Heart left ventricle (tissue), 16 donors: ENCODE results near the gene SFPQ. TPM values are rescaled to one million over a fixed set of nuclear protein-coding genes. Genes with fewer than 3 reads are reported as not detected.

Experiments
- ATAC-seq, 4 donors: fragments of 200-7000 bp; cut with Tn5 transposase; one replicate each; pipeline ENCODE4 v1.9.1; 2020 to 2022; ENCODE audit warnings: moderate library complexity in 4 of 4, mild to moderate bottlenecking in 3 of 4, moderate number of reproducible peaks in 1 of 4
- DNase-seq, 5 donors: peaks; one replicate each; pipeline ENCODE4 v3.0.0-alpha.2; 2020
- H3K27ac ChIP-seq, 12 donors: fragments of 200-600 bp; sonication (generic) in 4 of 12; one replicate each; pipeline versions ENCODE4 v1.5.0 to v1.8.0; 2016 to 2022; ENCODE audit warnings: mild to moderate bottlenecking in 2 of 12
- H3K27me3 ChIP-seq, 9 donors: fragments of 200-600 bp; sonication (generic) in 2 of 9; one replicate each; pipeline versions ENCODE4 v1.5.1 to v1.8.0; 2016 to 2022; ENCODE audit warnings: mild to moderate bottlenecking in 3 of 9
- H3K36me3 ChIP-seq, 9 donors: fragments of 200-600 bp; sonication (generic) in 2 of 9; one replicate each; pipeline versions ENCODE4 v1.5.0 to v1.8.0; 2018 to 2022; ENCODE audit warnings: mild to moderate bottlenecking in 2 of 9
- H3K4me1 ChIP-seq, 12 donors: fragments of 200-600 bp; sonication (generic) in 4 of 12; one replicate each; pipeline versions ENCODE4 v1.5.0 to v1.8.0; 2016 to 2022; ENCODE audit warnings: mild to moderate bottlenecking in 3 of 12
- H3K4me3 ChIP-seq, 12 donors: fragments of 200-600 bp; sonication (generic) in 4 of 12; one replicate each; pipeline versions ENCODE4 v1.5.0 to v1.8.0; 2017 to 2022; ENCODE audit warnings: mild to moderate bottlenecking in 9 of 12, moderate library complexity in 4 of 12
- H3K9me3 ChIP-seq, 12 donors: fragments of 200-600 bp; sonication (generic) in 4 of 12; one replicate each; pipeline versions ENCODE4 v1.5.0 to v1.8.0; 2016 to 2022; ENCODE audit warnings: mild to moderate bottlenecking in 1 of 12
- CTCF ChIP-seq, 12 donors: fragments of 200-600 bp; sonication (generic) in 4 of 12; IDR thresholded peaks; one replicate each; pipeline versions ENCODE4 v1.5.0 to v1.8.0; 2018 to 2022; ENCODE audit warnings: antibody characterized with exemption in 12 of 12, mild to moderate bottlenecking in 5 of 12
- POLR2A ChIP-seq, 2 donors: fragments of 450-650 bp; IDR thresholded peaks; one replicate each; pipeline ENCODE4 v1.6.1; 2017; ENCODE audit warnings: antibody characterized with exemption in 2 of 2, mild to moderate bottlenecking in 2 of 2, moderate library complexity in 2 of 2
- WGBS, 4 donors: extraction: QIAGEN DNeasy Blood & Tissue Kit in 2 of 4; methylation state at CpG; one replicate each; pipeline versions ENCODE4 v1.1.5 to v1.1.7; 2013 to 2018; 5-methylcytosine and 5-hydroxymethylcytosine counted together
- intact Hi-C, 10 donors: fragments of 100-400 bp; cut with DNase I; formaldehyde crosslinking; loops; one replicate each; pipeline versions ENCODE4 v1.11.1 to v1.14.2; 2022
- polyA plus RNA-seq, 2 donors: library from polyadenylated mRNA; stranded (reverse); fragments of 200-250 nt; gene quantifications; one replicate each; pipeline ENCODE4 v1.2.3, GENCODE V29; 2013
- total RNA-seq, 9 donors: library from RNA; depleted of rRNA in 2 of 9; stranded (reverse); fragments of >200 nt in 2 of 9; fragmentation: NEBNext Ultra II Directional in 3 of 9; extraction: Animal tissue kit (Norgen Biotek cat#: 25700) in 3 of 9; gene quantifications; one replicate each; pipeline versions ENCODE4 v1.1.0 to v1.2.4, GENCODE V29; 2016 to 2023
- donor health status: ischemic (EF 13 %, LVEDD 7.1; RV severe dilation, severe dysfunction).
- donor health status: healthy with polysubstance abuse.
- donor health status: DM: no; HTN: yes; CAD: no.
- donor health status: DM: no; HTN: no; CAD: no.
- donor health status: ischemic (EF 25% LVEDD 6.9; RV normal size, moderate dysfunction).
- donor health status: ischemic (EF 25% LVEDD 5.7; RV mildly dilated, moderate dysfunction).
- donor health status: healthy.
- donor health status: DM: yes; HTN: yes; CAD: no.
- donor health status: ischemic (EF 35%, LVEDD 5.7; RV mildly dilated, moderate dysfunction).
- donor health status: nonischemic (EF 11% LVEDD 7.7; RV severe dilation, severe dysfunction).
- donor health status: DM: yes; HTN: yes; CAD: no.
- donor health status: PGD.
- donor health status: ischemic (EF 29% LVEDD 5.4; RV normal size, mild dysfunction).
- donor health status: nonischemic (EF 23%, LVEDD 6.1; RV moderate dilation, normal function).

The SFPQ gene
- total and polyA plus RNA-seq, 11 donors, result 58.6 to 114 (median 76.4) TPM

GRCh38 chr1:35191429-35192055, 1.4 kb downstream of the SFPQ start:
- Histone ChIP-seq H3K4me1 (peaks cover 14 to 56% (median 47%) of the 10 kb centered on the region in 12 donors), H3K4me3 (peak overlapping the region; percentile 85 to 100 (median 99)), H3K9me3 (no peaks in the 10 kb centered on the region), H3K27ac (peak overlapping the region; percentile 97 to 100 (median 98)), H3K27me3 (no peaks in the 10 kb centered on the region), H3K36me3 (peaks cover 0 to 53% (median 49%) of the 10 kb centered on the region in 9 donors)
- DNase-seq (no peak), ATAC-seq (no peak)
- 0 to 1% (median 0%) methylated on average over 25 of the region's 25 CpGs for WGBS, 4 donors
- intact Hi-C loops, result loop anchor here in 5 of 10 donors (2.0 to 10.0 kb wide), 8 partner anchors 15 to 373 kb away; partner anchors contain the start of genes KIAA0319L (in 2 of the 5), NCDN (in 2 of the 5), ZMYM6 (in 2 of the 5) and ZMYM4 (in 1 of the 5)
- TF ChIP-seq CTCF (IDR thresholded peaks at IDR 0.05), result no peak
- TF ChIP-seq POLR2A (IDR thresholded peaks at IDR 0.05), result no peak

GRCh38 chr1:35190784-35191183, 2.2 kb downstream of the SFPQ start:
- no peaks in the 10 kb centered on the region for H3K9me3 ChIP-seq
- TF ChIP-seq POLR2A (IDR thresholded peaks at IDR 0.05) (no peak), CTCF (IDR thresholded peaks at IDR 0.05) (no peak)
- no peak for ATAC-seq
- peak overlapping the region; percentile 85 to 100 (median 99) for H3K4me3 ChIP-seq
- WGBS, 4 donors, result 7 to 10% (median 8%) methylated on average over 6 of the region's 6 CpGs
- DNase-seq, result no peak
- H3K36me3 ChIP-seq, result peaks cover 0 to 61% (median 57%) of the 10 kb centered on the region in 9 donors
- H3K27me3 ChIP-seq, result no peaks in the 10 kb centered on the region
- peak overlapping the region in 4 of 12 donors; percentile 98 to 100 (median 100) for H3K27ac ChIP-seq
- peaks cover 14 to 63% (median 55%) of the 10 kb centered on the region in 12 donors for H3K4me1 ChIP-seq
- intact Hi-C loops, result loop anchor here in 5 of 10 donors (2.0 to 10.0 kb wide), 8 partner anchors 14 to 374 kb away; partner anchors contain the start of genes KIAA0319L (in 2 of the 5), NCDN (in 2 of the 5), ZMYM6 (in 2 of the 5) and ZMYM4 (in 1 of the 5)

GRCh38 chr1:35188578-35189392, 4.2 kb downstream of the SFPQ start:
- Histone ChIP-seq H3K4me3 (peak overlapping the region in 5 of 12 donors; percentile 94 to 99 (median 99)), H3K4me1 (peaks cover 14 to 80% (median 63%) of the 10 kb centered on the region in 12 donors), H3K27me3 (no peaks in the 10 kb centered on the region), H3K36me3 (peaks cover 0 to 81% (median 77%) of the 10 kb centered on the region in 9 donors), H3K27ac (no peak overlapping the region), H3K9me3 (no peaks in the 10 kb centered on the region)
- no peak for ATAC-seq
- 70 to 74% (median 74%) methylated on average over 20 of the region's 20 CpGs for WGBS, 4 donors
- intact Hi-C loops, result loop anchor here in 1 of 10 donors (10.0 kb wide), 1 partner anchor 184 kb away; no protein-coding TSS in a partner anchor
- DNase-seq, result no peak
- TF ChIP-seq CTCF (IDR thresholded peaks at IDR 0.05), result no peak
- TF ChIP-seq POLR2A (IDR thresholded peaks at IDR 0.05), result no peak
